ENCODE measurements around the gene GYPB.
"Not testable (repeated sequence)": the region's sequence is repeated elsewhere in the genome, so short reads cannot be mapped to it uniquely, and the experiment has no call there.

DNA sequence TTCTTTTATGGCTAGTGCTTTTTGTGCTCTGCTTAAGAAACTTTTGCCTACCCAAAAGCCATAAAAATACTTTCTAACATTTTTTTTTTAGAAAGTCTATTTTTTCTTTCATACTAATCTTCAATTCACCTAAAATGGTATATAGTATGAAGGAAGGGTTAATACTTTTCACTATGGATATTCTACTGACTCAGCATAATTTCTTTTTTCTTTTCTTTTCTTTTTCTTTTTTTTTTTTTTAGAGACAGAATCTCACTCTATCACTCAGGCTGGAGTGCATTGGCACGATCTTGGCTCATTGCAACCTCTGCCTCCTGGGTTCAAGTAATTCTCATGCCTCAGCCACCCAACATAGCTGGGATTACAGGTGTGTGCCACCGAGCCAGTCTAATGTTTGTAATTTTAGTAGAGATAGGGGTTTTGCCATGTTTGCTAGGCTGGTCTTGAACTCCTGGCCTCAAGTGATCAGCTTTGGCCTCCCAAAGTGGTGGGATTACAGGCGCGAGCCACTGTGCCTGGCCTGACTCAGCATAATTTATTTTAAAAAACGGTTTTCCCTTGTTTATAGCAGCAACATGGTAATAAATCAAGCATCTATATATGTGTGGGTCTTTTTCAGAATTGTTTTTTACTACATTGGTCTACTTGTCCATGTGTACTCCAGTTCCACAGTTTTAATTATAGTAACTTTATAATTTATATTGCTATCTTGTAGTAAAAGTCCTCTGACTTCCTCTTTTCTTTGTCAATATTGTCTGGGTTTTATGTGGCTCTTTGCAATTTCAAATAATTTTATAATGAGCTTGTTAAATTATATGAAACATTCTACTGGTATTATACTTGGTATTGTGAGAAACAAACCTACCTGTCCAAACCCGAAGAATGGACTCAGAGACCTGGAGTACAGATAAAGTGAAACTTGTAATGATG, 30.6 kb upstream of the GYPB start:
- TF ChIP-seq CTCF, EZH2phosphoT487, EZH2 (IDR thresholded peaks at IDR 0.05): not testable (repeated sequence)
